ENCODE measurements around the gene ITIH1. TPM values are rescaled to one million over a fixed set of nuclear protein-coding genes. Genes with fewer than 3 reads are reported as not detected.

The ITIH1 gene
- total RNA-seq, 4 donors from 2014 or later = 0.34 to 1.5 TPM; not detected in 2

GRCh38 chr3:52811452-52812011 is 34.1 kb downstream of the ITIH1 start:
- TF ChIP-seq CTCF (IDR thresholded peaks at IDR 0.05; ENCODE audit: low read depth) = no peak

GRCh38 chr3:52813810-52814209 is 36.4 kb downstream of the ITIH1 start:
- no peak for TF ChIP-seq CTCF (IDR thresholded peaks at IDR 0.05; ENCODE audit: low read depth)

- TF ChIP-seq CTCF (IDR thresholded peaks at IDR 0.05; ENCODE audit: low read depth) = no peak
Measured at GRCh38 chr3:52816199-52816598, 38.8 kb downstream of the ITIH1 start.

GRCh38 chr3:52816654-52817053 is 39.3 kb downstream of the ITIH1 start:
- no peak for TF ChIP-seq CTCF (IDR thresholded peaks at IDR 0.05; ENCODE audit: low read depth)

GRCh38 chr3:52817221-52817620 is 39.8 kb downstream of the ITIH1 start:
- no peak for TF ChIP-seq CTCF (IDR thresholded peaks at IDR 0.05; ENCODE audit: low read depth)

- no peak for TF ChIP-seq CTCF (IDR thresholded peaks at IDR 0.05; ENCODE audit: low read depth)
Measured at GRCh38 chr3:52817860-52818259, 40.5 kb downstream of the ITIH1 start.

GRCh38 chr3:52819936-52820335 is 42.5 kb downstream of the ITIH1 start:
- no peak for TF ChIP-seq CTCF (IDR thresholded peaks at IDR 0.05; ENCODE audit: low read depth)

Measured in subcutaneous adipose tissue (tissue), 4 donors.